Measurements from ENCODE around the gene NCBP2L. TPM values are rescaled to one million over a fixed set of nuclear protein-coding genes. Genes with fewer than 3 reads are reported as not detected.
"Not testable (repeated sequence)": the region's sequence is repeated elsewhere in the genome, so short reads cannot be mapped to it uniquely, and the experiment has no call there.

Gene NCBP2L
- total RNA-seq, 2 donors from 2014 or later = not detected

- DNase-seq (peak; percentile 78 to 80), ATAC-seq (peak; percentile 74)
- intact Hi-C loops (cut with DNase I, micrococcal nuclease) = loop anchor here in 1 of 2 donors (5.0 kb wide), 2 partner anchors 60 to 120 kb away; no protein-coding TSS in a partner anchor
Measured at GRCh38 chrX:107776649-107777535, 641 bp upstream of the NCBP2L start.

- DNase-seq (no peak), ATAC-seq (no peak)
- intact Hi-C loops (cut with DNase I, micrococcal nuclease) = no loop called here
Measured at GRCh38 chrX:107780525-107780924, 3.0 kb downstream of the NCBP2L start.

DNA sequence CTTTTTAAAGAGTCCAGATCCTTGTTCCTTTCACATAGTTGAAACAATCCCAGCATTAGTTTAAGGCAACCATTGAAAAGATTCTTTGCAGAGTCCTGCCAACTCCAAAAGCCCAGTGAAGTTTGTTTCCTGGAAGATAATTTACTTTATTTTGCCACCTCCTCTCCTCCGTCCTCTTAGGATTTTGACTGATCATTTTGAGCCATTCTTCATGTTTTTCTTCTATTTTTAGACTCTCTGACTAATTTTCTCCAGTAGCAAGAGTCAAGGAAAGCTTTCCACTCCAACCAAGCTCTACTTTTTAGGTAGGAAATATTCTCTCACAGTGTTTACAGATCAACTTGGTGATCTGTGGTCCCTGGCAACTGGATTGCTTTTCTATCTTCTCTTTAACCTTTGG lies 10.3 kb downstream of the NCBP2L start:
- intact Hi-C loops (cut with DNase I, micrococcal nuclease) = no loop called here
- DNase-seq = no peak
- ATAC-seq = no peak

- intact Hi-C loops (cut with DNase I, micrococcal nuclease) = no loop called here
Measured at GRCh38 chrX:107804427-107804826, 26.9 kb downstream of the NCBP2L start.

DNA sequence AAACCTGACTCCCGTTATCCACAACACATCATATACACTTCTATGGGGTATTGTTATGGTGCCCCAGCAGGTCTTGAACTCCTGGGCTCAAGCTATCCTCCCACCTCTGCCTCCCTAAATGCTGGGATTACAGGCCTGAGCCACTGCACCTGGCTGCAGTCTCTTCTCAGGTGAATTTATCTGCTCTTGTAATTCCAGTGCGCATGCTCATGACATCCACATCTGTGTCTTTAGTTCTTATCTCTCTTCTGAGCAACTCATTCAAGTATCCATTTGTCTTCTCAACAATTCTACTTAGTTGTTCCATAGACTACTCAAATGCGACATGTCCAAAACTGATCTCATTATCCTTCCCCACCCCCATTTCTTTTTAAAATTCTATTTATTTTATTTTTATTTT lies 27.6 kb downstream of the NCBP2L start:
- intact Hi-C loops (cut with DNase I, micrococcal nuclease) = no loop called here
- no peak for ATAC-seq
- DNase-seq = no peak

More at GRCh38 chrX:107804427-107804826, 26.9 kb downstream of the NCBP2L start:
- ATAC-seq (no peak), DNase-seq (no peak)

- DNase-seq; ATAC-seq; intact Hi-C loops (cut with DNase I, micrococcal nuclease): not testable (repeated sequence)
Measured at GRCh38 chrX:107810053-107810452, 32.5 kb downstream of the NCBP2L start.

- DNase-seq = no peak
- no peak for ATAC-seq
- intact Hi-C loops (cut with DNase I, micrococcal nuclease) = no loop called here
Measured at GRCh38 chrX:107818900-107819521, 41.5 kb downstream of the NCBP2L start.

DNA sequence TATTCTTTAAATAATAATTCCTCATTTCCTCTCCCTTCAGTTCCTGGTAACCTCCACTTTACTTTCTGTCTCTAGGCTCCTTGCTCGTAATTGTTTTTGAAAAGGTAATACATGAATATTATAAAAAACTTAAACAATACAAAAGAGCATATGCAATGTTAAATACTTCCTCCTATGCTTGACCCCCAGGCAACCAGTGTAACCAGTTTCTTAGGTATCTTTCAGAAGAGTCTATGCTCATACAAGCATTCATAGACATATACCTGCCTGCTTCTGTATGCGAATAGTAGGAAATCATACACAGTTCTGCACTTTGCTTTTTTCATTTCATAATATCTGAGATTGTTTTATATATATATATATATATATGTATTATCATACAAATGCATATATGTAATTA lies 45.5 kb downstream of the NCBP2L start:
- DNase-seq (no peak), ATAC-seq (no peak)
- intact Hi-C loops (cut with DNase I, micrococcal nuclease) = no loop called here

DNA sequence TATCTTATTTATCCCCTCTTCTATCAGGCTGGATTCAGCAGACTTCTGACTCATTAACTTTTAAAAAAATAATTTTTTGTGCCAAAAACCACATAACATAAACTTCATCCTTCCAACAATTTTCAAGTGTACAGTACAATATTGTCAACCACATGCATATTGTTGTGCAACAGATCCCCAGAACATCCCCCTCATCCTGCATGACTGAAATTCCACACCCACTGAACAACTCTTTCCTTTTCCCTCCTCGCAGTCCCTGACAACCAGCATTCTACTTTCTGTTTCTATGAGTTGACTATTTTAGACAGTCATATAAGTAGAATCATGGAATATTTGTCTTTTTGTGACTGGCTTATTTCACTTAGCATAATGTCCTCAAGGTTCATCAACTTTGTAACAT lies 45.9 kb downstream of the NCBP2L start:
- no peak for DNase-seq
- no peak for ATAC-seq
- intact Hi-C loops (cut with DNase I, micrococcal nuclease) = no loop called here

DNA sequence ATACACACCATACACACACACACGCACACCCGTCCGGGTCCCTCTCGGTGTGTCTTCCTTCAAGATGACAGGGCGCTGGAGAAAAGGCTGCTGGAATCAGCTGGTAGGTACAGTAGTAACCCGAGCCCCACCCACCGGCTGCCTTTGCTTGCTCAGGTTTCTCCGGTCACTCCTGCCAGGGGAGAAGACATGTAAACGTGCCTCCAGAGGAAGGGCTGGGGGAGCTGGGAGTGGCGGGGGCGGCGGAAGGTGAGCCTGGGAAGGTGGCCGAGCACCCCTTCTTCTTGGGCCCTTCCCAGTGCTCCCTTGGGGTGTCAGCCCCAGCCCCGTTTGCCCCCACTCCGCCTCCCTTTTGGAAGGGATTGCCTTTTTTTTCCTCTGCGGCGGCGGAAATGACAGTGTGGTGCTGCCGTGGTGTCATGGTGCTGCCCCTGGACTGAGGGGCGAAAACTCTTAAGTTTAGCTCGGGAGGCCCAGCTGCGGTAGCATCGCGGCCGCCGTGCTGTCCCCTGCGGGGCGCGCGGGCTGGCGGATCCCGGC lies 48.2 kb downstream of the NCBP2L start, which contains the start of gene MID2:
MID2 (plus strand) TSS at position 169 of the 540 bp plus-strand sequence. CDS start 561 bp downstream, outside the sequence.
- intact Hi-C loops (cut with DNase I, micrococcal nuclease) = no loop called here
- ATAC-seq (peak; percentile 84), DNase-seq (peak; percentile 67 to 79)

- ATAC-seq = peak; percentile 70
- intact Hi-C loops (cut with DNase I, micrococcal nuclease) = no loop called here
- DNase-seq = peak in 1 of 2 donors; percentile 44
Measured at GRCh38 chrX:107826238-107827029, 48.9 kb downstream of the NCBP2L start.

- ATAC-seq = no peak
- no peak for DNase-seq
- intact Hi-C loops (cut with DNase I, micrococcal nuclease) = no loop called here
Measured at GRCh38 chrX:107827030-107827831, 49.7 kb downstream of the NCBP2L start.

DNA sequence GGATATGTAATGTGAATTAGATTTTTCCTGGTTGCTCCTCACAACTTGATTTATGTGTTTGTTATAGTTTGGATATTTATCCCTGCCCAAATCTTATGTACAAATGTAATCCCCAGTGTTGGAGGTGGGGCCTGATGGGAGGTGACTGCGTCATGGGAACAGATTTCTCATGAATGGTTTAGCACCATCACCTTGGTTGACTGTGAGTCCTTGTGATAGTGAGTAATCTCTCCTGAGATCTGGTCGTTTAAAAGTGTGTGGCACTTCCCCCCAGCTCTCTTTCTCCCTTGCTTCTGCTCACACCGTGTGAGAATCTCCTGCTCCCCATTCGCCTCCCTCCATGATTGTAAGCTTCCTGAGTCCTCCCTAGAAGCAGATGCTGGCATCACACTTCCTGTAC lies 50.3 kb downstream of the NCBP2L start:
- DNase-seq (no peak), ATAC-seq (no peak)
- intact Hi-C loops (cut with DNase I, micrococcal nuclease) = no loop called here

DNA sequence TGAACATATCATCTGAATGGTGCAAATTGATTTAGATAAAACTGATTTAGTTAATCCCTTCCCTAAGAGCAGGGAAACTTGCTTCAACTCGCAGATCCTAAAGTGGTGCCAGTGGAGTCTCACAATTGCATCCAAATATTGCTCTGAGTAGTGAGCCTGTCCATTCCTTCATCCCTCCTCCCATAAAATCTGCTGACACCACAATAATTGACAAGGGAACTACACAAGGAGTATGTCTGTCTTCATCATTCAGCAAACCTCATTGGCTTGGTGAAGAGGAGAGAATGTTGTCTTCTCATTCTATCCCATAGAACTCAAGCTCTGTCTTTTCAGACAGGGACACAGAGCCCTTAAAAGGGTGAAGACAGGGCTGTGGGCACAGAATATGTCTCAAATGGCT lies 52.3 kb downstream of the NCBP2L start:
- ATAC-seq = no peak
- DNase-seq = no peak
- intact Hi-C loops (cut with DNase I, micrococcal nuclease) = no loop called here

- intact Hi-C loops (cut with DNase I, micrococcal nuclease) = no loop called here
- ATAC-seq (no peak), DNase-seq (no peak)
Measured at GRCh38 chrX:107831071-107831730, 53.7 kb downstream of the NCBP2L start.

DNA sequence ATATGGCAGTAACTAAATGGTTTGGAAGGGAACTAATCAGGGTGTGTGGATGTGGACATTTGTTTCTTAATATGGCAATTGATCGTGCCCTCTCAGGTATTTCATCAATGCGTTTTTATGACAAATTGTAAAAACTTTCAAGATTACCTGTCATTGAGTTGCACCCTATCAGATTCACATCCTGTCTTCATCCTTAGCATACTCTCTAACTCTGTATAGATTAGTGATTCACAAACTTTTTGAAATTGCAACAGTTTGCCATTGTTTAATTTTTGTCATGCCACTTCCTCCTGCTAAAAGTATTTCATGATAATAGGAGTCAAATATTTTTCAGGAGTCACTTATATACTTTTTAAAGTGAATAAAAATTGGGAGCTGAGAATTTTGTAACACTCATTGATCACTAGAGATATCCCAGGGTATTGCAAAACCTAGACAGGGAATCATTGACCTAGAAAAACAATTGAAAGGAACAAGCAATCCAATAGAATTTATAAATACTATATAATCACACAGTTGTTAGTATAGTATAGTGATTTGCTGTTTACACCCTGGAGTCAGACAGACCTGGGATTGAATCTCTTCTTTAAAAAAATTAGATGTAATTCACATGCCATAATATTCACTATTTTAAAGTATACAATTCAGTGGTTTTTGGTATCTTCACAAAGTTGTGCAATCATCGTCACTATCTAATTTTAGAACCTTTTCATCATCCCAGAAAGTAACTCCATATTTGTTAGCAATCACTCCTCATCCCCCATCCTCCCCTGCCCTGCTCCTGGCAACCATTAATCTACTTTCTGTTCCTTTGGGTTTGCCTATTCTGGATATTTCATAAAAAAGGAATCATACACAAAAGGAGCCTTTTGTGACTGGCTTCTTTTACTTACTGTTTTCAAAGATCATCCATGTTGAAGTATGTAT lies 57.0 kb downstream of the NCBP2L start:
- ATAC-seq = no peak
- DNase-seq = no peak
- intact Hi-C loops (cut with DNase I, micrococcal nuclease) = no loop called here

DNA sequence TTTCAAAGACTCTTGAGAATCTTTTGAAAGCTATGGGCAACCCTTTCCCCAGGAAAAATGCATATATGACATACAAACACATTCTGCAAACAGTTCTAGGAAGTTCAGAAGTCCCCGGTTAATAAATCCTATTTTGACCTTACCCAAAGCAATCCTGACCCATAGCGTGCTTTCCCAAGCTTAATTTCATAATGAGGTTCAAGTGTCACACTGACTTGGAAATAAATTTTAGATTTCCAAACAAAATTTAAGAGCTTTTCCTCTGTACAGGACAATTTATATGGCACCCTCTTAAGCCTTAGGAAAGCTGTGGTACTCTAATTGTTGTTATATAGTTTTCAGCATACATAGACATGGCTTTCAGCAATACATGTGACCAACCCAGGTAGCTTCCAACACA lies 59.4 kb downstream of the NCBP2L start:
- intact Hi-C loops (cut with DNase I, micrococcal nuclease) = no loop called here
- no peak for ATAC-seq
- DNase-seq = no peak

Data from left colon (tissue), 2 donors.